Eye (tissue), 1 donor: ENCODE data around the gene KCNN1.
"Not testable (repeated sequence)": the region's sequence is repeated elsewhere in the genome, so short reads cannot be mapped to it uniquely, and the experiment has no call there.

Experiments used
- DNase-seq: peaks from one replicate; pipeline ENCODE4 v3.0.0-alpha.2; 2015

Gene KCNN1

GRCh38 chr19:17969096-17969792 lies 2.3 kb downstream of the KCNN1 start:
- no peak for DNase-seq

DNA sequence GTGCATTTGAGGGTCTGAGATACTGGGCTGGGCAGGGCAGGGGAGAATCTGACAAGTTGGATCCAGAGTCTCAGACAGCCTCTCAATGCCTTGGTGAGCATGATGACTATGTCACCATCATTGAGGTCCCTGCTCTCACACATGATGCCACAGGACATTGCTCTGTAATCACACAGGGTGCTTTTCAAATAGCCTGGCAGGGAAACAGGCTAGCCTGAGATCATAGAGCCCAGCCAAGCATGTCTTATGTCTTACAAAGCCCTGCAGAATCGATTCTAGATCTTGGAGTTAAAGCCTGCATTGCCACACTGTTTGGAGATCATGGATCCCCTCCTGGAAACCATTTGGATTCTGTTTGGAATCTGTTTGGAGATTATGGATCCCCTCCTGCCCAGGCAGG lies 5.3 kb downstream of the KCNN1 start:
- DNase-seq = no peak

DNA sequence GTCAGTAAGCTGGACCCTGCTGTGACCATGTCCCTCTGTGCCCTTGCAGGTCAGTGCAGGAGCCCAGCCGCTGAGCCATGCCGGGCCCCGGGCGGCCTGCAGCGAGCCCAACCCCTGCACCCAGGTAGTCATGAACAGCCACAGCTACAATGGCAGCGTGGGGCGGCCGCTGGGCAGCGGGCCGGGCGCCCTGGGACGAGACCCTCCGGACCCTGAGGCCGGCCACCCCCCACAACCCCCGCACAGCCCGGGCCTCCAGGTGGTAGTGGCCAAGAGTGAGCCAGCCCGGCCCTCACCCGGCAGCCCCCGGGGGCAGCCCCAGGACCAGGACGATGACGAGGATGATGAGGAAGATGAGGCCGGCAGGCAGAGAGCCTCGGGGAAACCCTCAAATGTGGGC lies 6.9 kb downstream of the KCNN1 start:
- no peak for DNase-seq

DNA sequence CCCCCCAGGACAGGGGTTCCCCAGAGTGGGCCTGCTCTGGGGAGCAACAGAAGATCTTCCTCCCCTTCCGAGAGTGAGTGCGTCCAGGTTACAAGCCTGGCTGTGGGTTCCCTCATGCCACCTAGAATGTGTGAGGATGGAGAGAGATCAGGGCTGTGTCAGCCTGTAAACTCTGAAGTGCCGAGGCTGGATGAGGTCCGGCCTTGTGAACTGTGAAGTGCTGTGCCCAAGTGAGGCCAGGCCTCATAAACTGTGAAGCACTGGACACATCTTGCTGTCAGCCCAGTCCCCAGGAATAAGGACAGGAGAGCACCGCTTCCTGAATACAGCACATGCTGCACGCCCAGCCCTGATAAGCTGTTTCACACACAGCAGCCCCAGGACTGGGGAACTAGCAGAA lies 7.6 kb downstream of the KCNN1 start:
- no peak for DNase-seq

- DNase-seq = no peak
These were observed 8.1 kb downstream of the KCNN1 start for GRCh38 chr19:17975032-17975431.

- no peak for DNase-seq
These were observed 10.1 kb downstream of the KCNN1 start for GRCh38 chr19:17977021-17977420.

GRCh38 chr19:17977488-17977887 lies 10.6 kb downstream of the KCNN1 start:
- DNase-seq = no peak

DNA sequence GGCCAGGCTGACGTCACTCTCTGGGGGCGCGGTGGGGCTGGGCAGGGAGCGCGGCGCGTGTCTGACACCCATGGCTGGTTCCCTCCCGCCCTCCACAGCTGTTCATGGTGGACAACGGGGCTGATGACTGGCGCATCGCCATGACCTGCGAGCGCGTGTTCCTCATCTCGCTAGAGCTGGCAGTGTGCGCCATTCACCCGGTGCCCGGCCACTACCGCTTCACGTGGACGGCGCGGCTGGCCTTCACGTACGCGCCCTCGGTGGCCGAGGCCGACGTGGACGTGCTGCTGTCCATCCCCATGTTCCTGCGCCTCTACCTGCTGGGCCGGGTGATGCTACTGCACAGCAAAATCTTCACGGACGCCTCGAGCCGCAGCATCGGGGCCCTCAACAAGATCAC lies 14.7 kb downstream of the KCNN1 start:
- no peak for DNase-seq

DNA sequence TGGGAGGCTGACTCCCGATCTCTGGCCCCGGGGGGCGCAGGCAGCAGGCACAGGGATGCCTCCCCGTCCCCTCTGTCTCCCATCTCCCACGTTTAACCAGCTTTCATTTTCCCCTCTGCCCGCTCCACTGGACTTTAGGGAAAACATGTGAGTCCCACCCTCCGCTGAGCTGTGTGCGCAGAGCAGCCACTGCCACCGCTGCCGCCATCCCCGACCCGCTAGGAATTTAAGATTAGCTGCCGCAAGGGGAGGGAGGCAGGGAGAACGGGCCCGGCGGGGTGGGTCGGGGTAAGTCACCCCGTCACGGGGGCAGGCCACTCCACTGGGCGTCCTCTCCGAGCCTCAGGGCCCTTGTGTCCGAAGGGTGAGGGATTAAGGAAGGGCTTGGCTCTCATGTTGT lies 15.5 kb downstream of the KCNN1 start:
- peak; percentile 33 for DNase-seq

GRCh38 chr19:17985037-17985818 lies 18.3 kb downstream of the KCNN1 start:
- DNase-seq = no peak

DNA sequence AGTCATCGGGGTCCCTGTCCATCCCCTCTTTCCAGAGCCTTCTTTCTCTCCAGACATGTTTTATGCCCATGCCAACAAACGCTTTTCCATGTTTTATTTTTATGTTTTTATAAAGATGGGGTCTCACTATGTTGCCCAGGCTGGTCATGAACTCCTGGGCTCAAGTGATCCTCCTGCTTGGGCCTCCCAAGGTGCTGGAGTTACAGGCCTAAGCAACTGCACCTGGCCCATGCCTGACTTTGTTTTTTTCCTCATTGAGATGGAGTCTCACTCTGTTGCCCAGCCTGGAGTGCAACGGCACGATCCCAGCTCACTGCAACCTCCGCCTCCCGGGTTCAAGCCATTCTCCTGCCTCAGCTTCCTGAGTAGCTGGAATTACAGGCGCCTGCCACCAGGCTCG lies 19.7 kb downstream of the KCNN1 start:
- not testable (repeated sequence) for DNase-seq

DNA sequence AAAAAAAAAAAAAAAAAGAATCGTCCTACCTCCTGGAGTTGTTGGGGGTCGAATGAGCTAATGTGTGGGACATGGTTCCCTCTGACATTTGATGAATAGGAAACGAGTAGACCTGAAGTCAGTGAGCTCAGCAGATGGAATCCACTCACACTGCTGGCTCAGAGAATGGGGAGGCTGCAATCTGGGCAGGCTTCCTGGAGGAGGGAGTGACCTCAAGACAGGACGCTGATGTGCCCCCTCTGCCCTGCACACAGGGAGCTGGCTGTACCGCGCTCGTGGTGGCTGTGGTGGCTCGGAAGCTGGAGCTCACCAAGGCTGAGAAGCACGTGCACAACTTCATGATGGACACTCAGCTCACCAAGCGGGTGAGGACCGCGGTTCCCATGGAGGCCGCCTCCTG lies 21.3 kb downstream of the KCNN1 start:
- DNase-seq = no peak

GRCh38 chr19:17989425-17990094 lies 22.7 kb downstream of the KCNN1 start:
- DNase-seq = no peak

- no peak for DNase-seq
These were observed 26.3 kb downstream of the KCNN1 start for GRCh38 chr19:17993076-17993813.

- DNase-seq = peak; percentile 94
These were observed 30.0 kb downstream of the KCNN1 start for GRCh38 chr19:17996826-17997316.

- DNase-seq = no peak
These were observed 31.3 kb downstream of the KCNN1 start for GRCh38 chr19:17997969-17998826.

GRCh38 chr19:17998827-17999150 lies 31.9 kb downstream of the KCNN1 start:
- no peak for DNase-seq

DNA sequence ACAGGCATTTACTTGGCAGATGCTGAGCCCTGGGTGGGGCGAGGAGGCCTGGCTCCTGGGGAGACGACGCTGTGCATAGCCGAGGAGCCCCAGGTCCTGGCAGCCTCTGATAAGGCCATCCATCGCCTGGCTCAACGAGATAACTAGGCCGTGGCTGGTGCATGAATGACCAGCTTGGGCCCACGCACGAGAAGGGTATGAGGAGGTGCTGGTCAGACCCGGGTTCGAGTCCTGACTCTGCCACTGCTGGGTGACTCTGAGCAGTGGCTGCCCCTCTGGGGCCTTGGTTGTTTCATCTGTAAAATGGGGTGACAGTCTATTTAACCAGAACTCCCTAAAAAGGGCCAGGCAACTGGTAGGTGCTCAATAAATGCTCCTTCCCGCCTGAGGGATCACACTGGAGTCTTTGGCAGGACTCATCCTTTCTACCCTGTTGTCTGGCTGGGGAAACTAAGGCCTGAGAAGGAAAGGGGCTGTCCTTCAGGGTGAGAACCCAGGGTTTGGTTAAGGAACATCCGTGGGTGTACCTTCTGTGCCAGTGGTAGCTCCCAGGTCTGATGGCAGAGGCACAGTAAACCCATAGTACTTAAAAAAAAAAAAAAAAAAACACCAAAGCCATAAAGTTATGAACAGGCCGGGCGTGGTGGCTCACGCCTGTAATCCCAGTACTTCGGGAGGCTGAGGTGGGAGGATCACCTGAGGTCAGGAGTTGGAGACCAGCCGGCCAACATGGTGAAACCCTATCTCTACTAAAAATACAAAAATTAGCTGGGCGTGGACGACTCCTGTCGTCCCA lies 33.0 kb downstream of the KCNN1 start:
- no peak for DNase-seq

DNA sequence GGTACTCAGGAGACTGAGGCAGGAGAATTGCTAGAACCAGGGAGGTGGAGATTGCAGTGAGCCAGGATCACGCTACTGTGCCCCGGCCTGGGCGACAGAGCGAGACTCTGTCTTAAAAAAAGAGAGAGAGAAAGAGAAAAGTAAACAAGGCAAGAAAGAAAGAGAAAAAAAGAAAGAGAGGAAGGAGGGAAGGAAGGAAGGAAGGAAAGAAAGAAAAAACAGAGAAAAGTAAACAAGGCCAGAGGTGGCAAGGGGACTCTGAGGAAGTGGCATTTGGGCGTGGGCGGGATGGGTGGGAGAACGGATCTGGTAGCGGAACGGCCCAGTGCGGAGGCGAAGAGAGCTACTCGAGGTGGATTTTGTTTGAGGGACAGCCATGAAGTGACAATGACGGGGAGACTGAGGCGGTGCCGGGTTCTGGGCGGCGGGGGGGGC lies 33.6 kb downstream of the KCNN1 start:
- no peak for DNase-seq

DNA sequence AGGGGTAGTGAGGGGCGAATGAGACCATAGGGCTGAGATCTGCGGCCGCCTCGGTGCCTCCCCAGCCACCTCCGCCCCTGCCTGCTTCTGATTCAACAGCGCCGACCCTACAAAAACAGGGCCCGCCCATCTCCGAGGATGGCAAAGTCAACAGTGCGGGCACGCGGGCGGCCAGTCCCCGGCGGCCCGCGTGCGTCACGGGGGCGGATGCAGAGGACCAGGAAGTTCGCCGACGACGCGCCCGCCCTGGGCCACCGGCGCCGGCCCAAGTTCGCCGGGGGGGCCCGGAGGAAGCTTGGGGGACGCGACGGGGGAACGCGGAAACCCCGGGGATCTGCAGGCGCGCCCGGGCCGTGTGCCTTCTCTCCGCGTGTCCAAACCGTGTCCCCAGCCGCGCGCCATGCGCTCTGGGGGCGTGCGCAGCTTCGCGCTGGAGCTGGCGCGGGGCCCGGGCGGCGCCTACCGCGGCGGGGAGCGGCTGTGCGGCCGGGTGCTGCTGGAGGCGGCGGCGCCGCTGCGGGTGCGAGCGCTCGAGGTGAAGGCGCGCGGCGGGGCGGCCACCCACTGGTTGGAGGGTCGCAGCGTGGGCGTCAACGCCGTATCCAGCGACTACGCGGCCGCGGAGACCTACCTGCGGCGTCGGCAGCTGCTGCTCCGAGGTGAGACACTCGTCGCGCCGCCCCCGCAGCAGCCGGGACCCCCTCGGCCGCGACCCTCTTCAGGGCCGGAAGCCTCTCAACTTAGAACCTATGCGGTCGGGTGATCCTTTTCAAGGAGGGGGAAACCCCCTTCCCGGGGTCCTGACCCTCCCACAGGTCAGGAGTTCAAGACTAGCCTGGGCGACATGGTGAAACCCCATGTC lies 34.2 kb downstream of the KCNN1 start:
- peak; percentile 58 for DNase-seq
